ENCODE measurements around the gene PCNT.

Gene PCNT

DNA sequence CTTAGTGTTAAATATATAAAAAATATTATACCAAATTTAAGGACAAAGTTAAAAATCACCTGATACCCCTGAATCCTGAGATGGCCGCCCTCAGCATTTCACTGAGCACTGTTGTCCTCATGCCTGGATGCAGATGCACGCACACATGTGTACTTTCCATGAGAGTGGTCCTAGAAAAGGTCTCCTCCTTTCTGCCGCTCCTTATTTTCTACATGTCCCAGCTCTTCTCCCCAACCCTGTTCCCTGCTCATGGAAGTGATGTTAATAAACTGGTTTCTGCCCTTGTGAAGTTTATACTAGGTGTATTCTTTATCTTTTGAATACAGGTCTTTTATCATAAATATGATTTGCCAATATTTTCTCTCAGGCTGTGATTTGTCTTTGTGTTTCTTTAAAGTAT lies 167.6 kb downstream of the PCNT start:
- no peak for DNase-seq

DNA sequence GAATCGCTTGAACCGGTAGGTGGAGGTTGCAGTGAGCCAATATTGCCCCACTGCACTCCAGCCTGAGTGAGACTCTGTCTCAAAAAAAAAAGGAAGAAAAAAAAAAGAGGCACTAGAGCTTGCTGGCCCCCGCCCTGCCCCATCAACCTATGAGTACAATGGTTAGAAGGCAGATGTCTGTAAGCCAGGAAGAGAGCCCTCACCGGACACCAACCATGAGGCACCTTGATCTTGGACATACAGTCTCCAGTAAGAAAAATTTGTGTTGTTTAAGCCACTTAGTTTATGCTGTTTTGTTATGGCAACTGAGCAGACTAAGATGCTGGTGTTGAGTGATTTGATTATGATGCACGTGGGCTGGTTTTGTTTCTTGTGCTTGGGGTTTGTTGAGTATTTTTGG lies 168.9 kb downstream of the PCNT start:
- no peak for DNase-seq

DNA sequence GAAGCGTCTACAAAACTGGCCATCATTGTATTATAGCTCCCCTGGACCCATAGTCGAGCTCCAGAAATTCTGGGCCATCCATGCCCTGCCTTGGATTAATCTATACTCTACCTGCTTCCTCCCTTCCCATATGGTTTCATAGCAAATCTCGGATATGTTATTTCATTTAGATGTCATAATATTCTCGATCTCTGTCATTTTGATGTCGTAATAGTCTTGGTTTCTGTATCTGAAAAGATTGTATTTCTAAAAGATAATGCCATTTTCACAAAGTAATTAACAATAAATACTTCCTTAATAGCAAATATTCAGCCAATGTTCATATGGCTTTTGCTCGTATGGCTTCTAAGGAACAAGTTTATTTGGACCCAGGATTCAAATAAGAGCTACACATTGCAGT lies 169.9 kb downstream of the PCNT start:
- DNase-seq = no peak
